ENCODE results near the gene IL21.
"Not testable (repeated sequence)": the region's sequence is repeated elsewhere in the genome, so short reads cannot be mapped to it uniquely, and the experiment has no call there.

The IL21 gene

GRCh38 chr4:122583906-122584305, 37.0 kb downstream of the IL21 start:
- peak in 19 of 58 donors; percentile 5 to 41 (median 14) for DNase-seq

GRCh38 chr4:122577808-122578781, 42.8 kb downstream of the IL21 start:
- DNase-seq: peak in 11 of 58 donors; percentile 3 to 24 (median 13)

GRCh38 chr4:122577189-122577553, 43.7 kb downstream of the IL21 start:
- DNase-seq: no peak

GRCh38 chr4:122576261-122577188, 44.3 kb downstream of the IL21 start:
- DNase-seq: peak in 8 of 58 donors; percentile 1 to 51 (median 11)

GRCh38 chr4:122574347-122574746, 46.5 kb downstream of the IL21 start:
- not testable (repeated sequence) for DNase-seq

GRCh38 chr4:122562449-122562848, 58.4 kb downstream of the IL21 start:
- no peak for DNase-seq
